ENCODE results near the gene ZFYVE9. TPM values are rescaled to one million over a fixed set of nuclear protein-coding genes. Genes with fewer than 3 reads are reported as not detected.
A peak's percentile ranks its signal among the peaks of the same experiment; 100 is the strongest.

Gene ZFYVE9
- total RNA-seq, 1 experiment from 2014 or later: 28.4 TPM

GRCh38 chr1:52352690-52353089 lies 210.8 kb downstream of the ZFYVE9 start:
- H3K36me3 Mint-ChIP-seq (ENCODE audit: insufficient read depth in 1 of 3, low read depth in 3 of 3): peaks cover 38 to 54% (median 53%) of the 10 kb centered on the region in 3 experiments

More at GRCh38 chr1:52352690-52353089, 210.8 kb downstream of the ZFYVE9 start:
- TF ChIP-seq CTCF (conservative IDR thresholded peaks at IDR 0.05): no peak
- no peak overlapping the region for H2BK5ac ChIP-seq (ENCODE audit: insufficient read length, low read length)
- H3K4me1 Mint-ChIP-seq: peaks cover 18 to 19% of the 10 kb centered on the region in 2 experiments
- no peaks in the 10 kb centered on the region for H4K20me1 ChIP-seq (ENCODE audit: control insufficient read depth, insufficient read depth, insufficient read length)
- no peak overlapping the region for H3K27ac ChIP-seq (ENCODE audit: insufficient read length, low read depth, low read length)
- H4K5ac ChIP-seq (ENCODE audit: insufficient read length, low read depth, low read length): no peak overlapping the region
- no peak overlapping the region for H3T11ph ChIP-seq (ENCODE audit: low read length)
- no peak overlapping the region for H2BK20ac ChIP-seq (ENCODE audit: low read depth, low read length, poor library complexity, severe bottlenecking)
- H3K27ac Mint-ChIP-seq: peak overlapping the region in 1 of 3 experiments; percentile 62; a peak in 1 of 7 replicates
- H3K23ac ChIP-seq (ENCODE audit: insufficient read length, low read depth, low read length): no peak overlapping the region
- no peaks in the 10 kb centered on the region for H3K27me3 Mint-ChIP-seq (ENCODE audit: low read depth)
- no peak overlapping the region for H3K4me2 ChIP-seq (ENCODE audit: insufficient read depth, insufficient read length, low read length)
- no peak for DNase-seq
- no peak overlapping the region for H2AFZ ChIP-seq (ENCODE audit: low read length)
- no peak overlapping the region for H2BK15ac ChIP-seq (ENCODE audit: low read depth, low read length)
- H3K79me2 ChIP-seq (ENCODE audit: insufficient read depth, low read length): no peaks in the 10 kb centered on the region
- H3K9me3 Mint-ChIP-seq: no peaks in the 10 kb centered on the region
- H2BK12ac ChIP-seq (ENCODE audit: insufficient read length, low read depth, low read length): no peak overlapping the region
- no peak overlapping the region; a peak in 1 of 5 replicates for H3K4me3 Mint-ChIP-seq
- no peaks in the 10 kb centered on the region for H3K9me3 ChIP-seq (ENCODE audit: control insufficient read depth, low read depth, low read length)
- no peaks in the 10 kb centered on the region for H3K27me3 ChIP-seq (ENCODE audit: insufficient read depth, low read length)
- H3K14ac ChIP-seq (ENCODE audit: insufficient read depth, low read length): no peak overlapping the region
- no peak overlapping the region for H4K91ac ChIP-seq (ENCODE audit: insufficient read length, low read depth, low read length)
- no peaks in the 10 kb centered on the region for H3K23me2 ChIP-seq (ENCODE audit: insufficient read length, low read depth, low read length, poor library complexity, severe bottlenecking)
- no peaks in the 10 kb centered on the region for H3K79me1 ChIP-seq (ENCODE audit: insufficient read depth, low read depth, low read length, poor library complexity, severe bottlenecking)
- no peak overlapping the region for H4K8ac ChIP-seq (replicated peaks; ENCODE audit: insufficient read length, low read depth, low read length)
- no peak overlapping the region for H3K18ac ChIP-seq (ENCODE audit: insufficient read length, low read depth, low read length)
- H3K9ac ChIP-seq (ENCODE audit: extremely low read depth, insufficient read length, low read length): no peak overlapping the region
- H3K4ac ChIP-seq (ENCODE audit: low read depth, low read length): no peak overlapping the region
- H2BK120ac ChIP-seq (ENCODE audit: low read depth, low read length, poor library complexity, severe bottlenecking): no peak overlapping the region
- WGBS (ENCODE audit: extremely low coverage, insufficient read length, low lambda C conversion rate): no CpG with 5 or more reads among the region's 7 CpGs
- H2AK5ac ChIP-seq (ENCODE audit: insufficient read length, low read length): no peak overlapping the region
- no peaks in the 10 kb centered on the region for H3K4me1 ChIP-seq (ENCODE audit: insufficient read depth, low read length)
- no peak overlapping the region for H3K56ac ChIP-seq (ENCODE audit: insufficient read length, low read depth, low read length)
